Caco-2 (cell line): ENCODE results near the gene RAC3. TPM values are rescaled to one million over a fixed set of nuclear protein-coding genes. Genes with fewer than 3 reads are reported as not detected.

Source experiments
- BruUV-seq: library from RNA; stranded (reverse); fragments of 400-500 nt; replicated peaks from 2 replicates; lab custom pipeline; 2021; lab: Mats Ljungman, UMichigan
- CTCF ChIA-PET: fragments of 300-600 bp; sonication (Branson Sonifier 250); formaldehyde crosslinking; loops from one replicate; lab custom pipeline; 2022; ENCODE audit warnings: antibody characterized with exemption; lab: Charles Lee
- POLR2A ChIA-PET: fragments of 300-600 bp; sonication (Branson Sonifier 250); formaldehyde crosslinking; loops from one replicate; lab custom pipeline; 2022; ENCODE audit warnings: antibody characterized with exemption; lab: Charles Lee
- DNase-seq, 2 experiments: peaks; one replicate each; pipeline versions ENCODE4 v3.0.0 to v3.0.0-alpha.2; 2020 to 2022
- H3K27me3 ChIP-seq: replicated peaks from 2 replicates; pipeline ENCODE4 v1.6.0; 2011; ENCODE audit warnings: low read length; ENCODE audit not compliant: control insufficient read depth, insufficient read depth
- H3K36me3 ChIP-seq: 2 replicates; pipeline ENCODE4 v1.5.1; 2011; ENCODE audit warnings: low read length; ENCODE audit not compliant: control insufficient read depth, insufficient read depth
- H3K4me1 ChIP-seq: fragments of 250-450 bp; sonication (Bioruptor Pico); 2 replicates; pipeline ENCODE4 v1.5.1; 2020; ENCODE audit warnings: mild to moderate bottlenecking
- H3K4me3 ChIP-seq: 2 replicates; pipeline ENCODE4 v1.5.1; 2011; ENCODE audit warnings: low read depth, mild to moderate bottlenecking, control low read depth, low read length
- H3K9me3 ChIP-seq: fragments of 250-450 bp; sonication (Bioruptor Pico); 2 replicates; pipeline ENCODE4 v1.5.1; 2020; ENCODE audit warnings: mild to moderate bottlenecking, moderate library complexity
- H3K27ac Mint-ChIP-seq: one replicate; pipeline ENCODE4 v1.8.0; 2022; ENCODE audit warnings: mixed read lengths; ENCODE audit not compliant: unreplicated experiment
- H3K27me3 Mint-ChIP-seq: one replicate; pipeline ENCODE4 v1.8.0; 2022; ENCODE audit warnings: mixed read lengths; ENCODE audit not compliant: insufficient read depth, unreplicated experiment
- H3K36me3 Mint-ChIP-seq: one replicate; pipeline ENCODE4 v1.8.0; 2022; ENCODE audit warnings: mild to moderate bottlenecking, mixed read lengths; ENCODE audit not compliant: insufficient read depth, unreplicated experiment
- H3K4me1 Mint-ChIP-seq: one replicate; pipeline ENCODE4 v1.8.0; 2022; ENCODE audit warnings: low read depth, mixed read lengths; ENCODE audit not compliant: unreplicated experiment
- H3K4me3 Mint-ChIP-seq: one replicate; pipeline ENCODE4 v1.8.0; 2022; ENCODE audit warnings: mild to moderate bottlenecking, moderate library complexity, mixed read lengths; ENCODE audit not compliant: unreplicated experiment
- H3K9me3 Mint-ChIP-seq: one replicate; pipeline ENCODE4 v1.8.0; 2022; ENCODE audit warnings: mixed read lengths; ENCODE audit not compliant: unreplicated experiment
- intact Hi-C: fragments of 100-400 bp; cut with micrococcal nuclease; formaldehyde crosslinking; loops from one replicate; pipeline ENCODE4 v1.10.0; 2022; ENCODE audit not compliant: unreplicated experiment
- total RNA-seq: library from RNA; stranded (reverse); gene quantifications from 2 replicates; pipeline ENCODE4 v1.2.3, GENCODE V29; 2022
- TF ChIP-seq, protein P1 (sequence below), 2 experiments: fragments of 200-600 bp in 1 of 2; IDR thresholded peaks; 1 replicate in 1 of 2; 2 replicates in 1 of 2; pipeline versions ENCODE4 v1.5.1 to v1.8.0; 2011 to 2022; ENCODE audit warnings: antibody characterized with exemption in 1 of 2, control low read depth in 1 of 2, inconsistent platforms in 1 of 2, low read depth in 1 of 2, low read length in 1 of 2, mild to moderate bottlenecking in 1 of 2, moderate library complexity in 1 of 2; ENCODE audit not compliant: insufficient read depth in 1 of 2, severe bottlenecking in 1 of 2, unreplicated experiment in 1 of 2

Gene RAC3
- total RNA-seq, 1 experiment from 2014 or later, result 94.5 TPM

GRCh38 chr17:82023447-82024241 lies 7.8 kb upstream of the RAC3 start:
- Histone ChIP-seq H3K4me3 (peak overlapping the region; percentile 80), H3K27me3 (no peaks in the 10 kb centered on the region), H3K36me3 (peaks cover 2% of the 10 kb centered on the region), H3K4me1 (peaks cover 15% of the 10 kb centered on the region), H3K9me3 (no peaks in the 10 kb centered on the region)
- H3K9me3 Mint-ChIP-seq, result no peaks in the 10 kb centered on the region
- no TSS peak for BruUV-seq
- TF ChIP-seq, protein P1, sequence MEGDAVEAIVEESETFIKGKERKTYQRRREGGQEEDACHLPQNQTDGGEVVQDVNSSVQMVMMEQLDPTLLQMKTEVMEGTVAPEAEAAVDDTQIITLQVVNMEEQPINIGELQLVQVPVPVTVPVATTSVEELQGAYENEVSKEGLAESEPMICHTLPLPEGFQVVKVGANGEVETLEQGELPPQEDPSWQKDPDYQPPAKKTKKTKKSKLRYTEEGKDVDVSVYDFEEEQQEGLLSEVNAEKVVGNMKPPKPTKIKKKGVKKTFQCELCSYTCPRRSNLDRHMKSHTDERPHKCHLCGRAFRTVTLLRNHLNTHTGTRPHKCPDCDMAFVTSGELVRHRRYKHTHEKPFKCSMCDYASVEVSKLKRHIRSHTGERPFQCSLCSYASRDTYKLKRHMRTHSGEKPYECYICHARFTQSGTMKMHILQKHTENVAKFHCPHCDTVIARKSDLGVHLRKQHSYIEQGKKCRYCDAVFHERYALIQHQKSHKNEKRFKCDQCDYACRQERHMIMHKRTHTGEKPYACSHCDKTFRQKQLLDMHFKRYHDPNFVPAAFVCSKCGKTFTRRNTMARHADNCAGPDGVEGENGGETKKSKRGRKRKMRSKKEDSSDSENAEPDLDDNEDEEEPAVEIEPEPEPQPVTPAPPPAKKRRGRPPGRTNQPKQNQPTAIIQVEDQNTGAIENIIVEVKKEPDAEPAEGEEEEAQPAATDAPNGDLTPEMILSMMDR (IDR thresholded peaks at IDR 0.05; ENCODE audit: insufficient read depth in 1 of 2, low read depth in 1 of 2, low read length in 1 of 2, severe bottlenecking in 1 of 2, unreplicated experiment in 1 of 2), result no peak
- peaks cover 6% of the 10 kb centered on the region for H3K4me1 Mint-ChIP-seq
- DNase-seq, result peak in 1 of 2 experiments; percentile 52
- CTCF ChIA-PET, result interaction anchor here (0.6 to 5.0 kb wide), 12 partner anchors 7 to 186 kb away, joined by 3 to 92 read pairs (median 7); partner anchors contain the start of genes DCXR, NOTUM and RAC3
- peak overlapping the region; percentile 59 for H3K27ac Mint-ChIP-seq
- POLR2A ChIA-PET, result interaction anchor here (0.6 to 2.9 kb wide), 9 partner anchors 8 to 1877 kb away, joined by 3 to 51 read pairs (median 8); partner anchors contain the start of genes DCXR, FASN, MAFG and RAC3
- intact Hi-C loops, result loop anchor here (1.0 to 5.0 kb wide), 3 partner anchors 46 to 151 kb away; partner anchors contain the start of genes ARHGDIA, ASPSCR1 and MAFG
- peak overlapping the region; percentile 83 for H3K4me3 Mint-ChIP-seq
- H3K36me3 Mint-ChIP-seq, result peaks cover 54% of the 10 kb centered on the region
- H3K27me3 Mint-ChIP-seq, result no peaks in the 10 kb centered on the region

DNA sequence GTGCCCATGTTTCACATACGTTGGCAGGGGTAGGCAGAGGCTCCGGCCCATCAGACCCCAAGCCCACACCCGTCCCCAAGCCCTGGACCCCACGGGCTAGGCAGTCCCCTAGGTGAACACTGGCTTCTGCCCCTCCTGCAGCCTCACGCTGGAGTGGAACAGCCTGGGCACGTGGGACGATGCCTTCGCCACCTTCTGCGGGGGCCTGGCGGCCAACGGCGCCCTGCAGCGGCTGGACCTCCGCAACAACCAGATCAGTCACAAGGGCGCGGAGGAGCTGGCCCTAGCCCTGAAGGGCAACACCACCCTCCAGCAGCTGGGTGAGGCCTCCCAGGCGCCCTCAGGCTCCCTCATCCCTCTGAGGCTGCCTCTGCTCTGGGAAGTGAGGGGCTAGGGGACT lies 6.6 kb upstream of the RAC3 start:
- peaks cover 15% of the 10 kb centered on the region for H3K4me1 ChIP-seq
- Mint-ChIP-seq H3K36me3 (peaks cover 59% of the 10 kb centered on the region), H3K4me1 (peaks cover 11% of the 10 kb centered on the region), H3K27me3 (no peaks in the 10 kb centered on the region), H3K9me3 (no peaks in the 10 kb centered on the region), H3K27ac (no peak overlapping the region), H3K4me3 (no peak overlapping the region)
- no peak for DNase-seq
- ChIA-PET POLR2A (interaction anchor here (0.5 kb wide), 1 partner anchor 72 kb away, joined by 4 read pairs; no protein-coding TSS in a partner anchor), CTCF (no interaction called here)
- no peaks in the 10 kb centered on the region for H3K9me3 ChIP-seq
- H3K36me3 ChIP-seq, result peaks cover 2% of the 10 kb centered on the region; the same call in 1 of the 2 replicates
- TF ChIP-seq, protein P1 (IDR thresholded peaks at IDR 0.05; ENCODE audit: insufficient read depth in 1 of 2, low read depth in 1 of 2, low read length in 1 of 2, severe bottlenecking in 1 of 2, unreplicated experiment in 1 of 2), result no peak
- no TSS peak for BruUV-seq
- no peaks in the 10 kb centered on the region for H3K27me3 ChIP-seq
- H3K4me3 ChIP-seq, result no peak overlapping the region
- intact Hi-C loops, result loop anchor here (5.0 kb wide), 2 partner anchors 98 to 153 kb away; partner anchors contain the start of genes ARHGDIA and MAFG

GRCh38 chr17:82025401-82026107 lies 5.9 kb upstream of the RAC3 start:
- H3K4me1 Mint-ChIP-seq, result peaks cover 12% of the 10 kb centered on the region
- no peak overlapping the region for H3K27ac Mint-ChIP-seq
- TF ChIP-seq, protein P1 (IDR thresholded peaks at IDR 0.05; ENCODE audit: insufficient read depth in 1 of 2, low read depth in 1 of 2, low read length in 1 of 2, severe bottlenecking in 1 of 2, unreplicated experiment in 1 of 2), result no peak
- no peaks in the 10 kb centered on the region for H3K27me3 ChIP-seq
- H3K36me3 ChIP-seq, result peaks cover 2% of the 10 kb centered on the region; the same call in 1 of the 2 replicates
- CTCF ChIA-PET, result interaction anchor here (0.6 kb wide), 1 partner anchor 27 kb away, joined by 3 read pairs; no protein-coding TSS in a partner anchor
- H3K36me3 Mint-ChIP-seq, result peaks cover 59% of the 10 kb centered on the region
- H3K4me1 ChIP-seq, result peaks cover 19% of the 10 kb centered on the region
- POLR2A ChIA-PET, result interaction anchor here (0.5 kb wide), 1 partner anchor 73 kb away, joined by 4 read pairs; no protein-coding TSS in a partner anchor
- BruUV-seq, result no TSS peak
- no peaks in the 10 kb centered on the region for H3K27me3 Mint-ChIP-seq
- DNase-seq, result no peak
- H3K9me3 Mint-ChIP-seq, result no peaks in the 10 kb centered on the region
- H3K4me3 Mint-ChIP-seq, result no peak overlapping the region
- H3K4me3 ChIP-seq, result no peak overlapping the region
- intact Hi-C loops, result no loop called here
- H3K9me3 ChIP-seq, result no peaks in the 10 kb centered on the region
